ENCODE results near the gene SCYL3.

The SCYL3 gene

DNA sequence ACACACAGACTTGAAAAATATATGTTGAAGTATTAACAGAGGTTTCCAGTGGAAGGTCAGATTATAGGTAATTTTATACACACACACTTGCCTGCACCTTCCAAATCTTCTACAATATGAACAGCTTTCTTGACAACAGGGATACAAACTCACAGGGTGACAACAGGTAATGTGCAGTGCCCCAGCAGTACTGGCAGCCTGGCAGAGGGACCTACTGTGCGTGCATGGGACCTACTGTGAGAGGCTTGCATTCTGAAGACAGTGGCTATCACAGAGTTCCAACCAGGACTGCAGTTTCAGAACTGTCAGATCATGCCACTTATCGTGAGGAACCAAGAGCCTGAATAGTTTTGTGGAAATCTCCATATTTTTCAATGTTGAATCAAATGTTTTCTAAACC, 3.8 kb downstream of the SCYL3 start:
- Histone ChIP-seq H3K4me1 (ENCODE audit: control insufficient read depth in 5 of 5, insufficient read depth in 5 of 5, low read length in 5 of 5) (peaks cover 0 to 33% (median 32%) of the 10 kb centered on the region in 5 donors), H3K4me3 (ENCODE audit: low read depth in 1 of 5, low read length in 5 of 5) (no peak overlapping the region), H3K36me3 (ENCODE audit: control insufficient read depth in 5 of 5, insufficient read depth in 5 of 5, low read length in 5 of 5) (peaks cover 11 to 32% (median 25%) of the 10 kb centered on the region in 5 donors), H3K27me3 (ENCODE audit: control insufficient read depth in 5 of 5, insufficient read depth in 4 of 5, low read length in 5 of 5) (no peaks in the 10 kb centered on the region), H3K27ac (ENCODE audit: low read depth, low read length) (no peak overlapping the region), H3K9ac (ENCODE audit: low read length in 5 of 5) (no peak overlapping the region), H3K9me3 (ENCODE audit: control insufficient read depth in 5 of 5, low read length in 5 of 5) (no peaks in the 10 kb centered on the region)

DNA sequence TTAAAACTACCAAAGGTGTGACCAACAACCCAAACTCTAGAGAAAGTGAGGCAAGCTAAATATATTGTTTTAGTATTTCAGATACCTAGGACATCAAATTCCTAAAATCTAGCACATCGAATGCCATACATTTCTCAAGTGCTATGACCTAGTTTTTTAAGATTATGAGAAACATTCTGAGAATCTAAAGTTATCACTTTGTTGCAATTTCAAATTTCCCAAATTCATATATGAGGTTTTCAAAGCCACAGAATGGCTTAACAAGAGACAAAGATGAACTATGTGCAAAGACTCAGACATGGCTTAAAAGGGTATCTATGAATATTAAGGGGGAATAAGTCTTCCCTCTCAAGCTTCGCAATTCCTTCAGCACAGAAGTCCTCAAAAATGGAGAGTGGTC, 6.8 kb downstream of the SCYL3 start:
- Histone ChIP-seq H3K4me3 (ENCODE audit: low read depth in 1 of 5, low read length in 5 of 5) (no peak overlapping the region), H3K27ac (ENCODE audit: low read depth, low read length) (no peak overlapping the region), H3K9ac (ENCODE audit: low read length in 5 of 5) (no peak overlapping the region), H3K27me3 (ENCODE audit: control insufficient read depth in 5 of 5, insufficient read depth in 4 of 5, low read length in 5 of 5) (no peaks in the 10 kb centered on the region), H3K36me3 (ENCODE audit: control insufficient read depth in 5 of 5, insufficient read depth in 5 of 5, low read length in 5 of 5) (peaks cover 16 to 42% (median 29%) of the 10 kb centered on the region in 5 donors), H3K4me1 (ENCODE audit: control insufficient read depth in 5 of 5, insufficient read depth in 5 of 5, low read length in 5 of 5) (peaks cover 0 to 18% (median 12%) of the 10 kb centered on the region in 5 donors), H3K9me3 (ENCODE audit: control insufficient read depth in 5 of 5, low read length in 5 of 5) (no peaks in the 10 kb centered on the region)

DNA sequence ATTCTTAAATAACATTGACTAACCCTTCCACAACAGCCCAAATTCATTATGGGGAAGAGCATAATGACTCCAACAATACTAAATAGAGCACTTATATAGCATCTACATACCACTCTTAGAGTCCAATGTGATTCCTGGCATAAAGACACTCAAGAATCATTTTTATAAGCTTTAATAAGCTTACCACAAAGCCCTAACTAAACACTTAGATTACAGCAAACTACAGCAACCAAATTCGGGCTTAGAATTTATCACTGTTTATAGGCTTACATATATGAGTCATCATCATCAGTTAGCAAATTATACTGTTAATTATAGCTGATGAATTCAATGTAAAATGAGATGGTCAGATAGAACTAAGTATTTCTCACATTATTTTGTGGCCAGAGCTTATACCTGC, 7.3 kb downstream of the SCYL3 start:
- Histone ChIP-seq H3K9me3 (ENCODE audit: control insufficient read depth in 5 of 5, low read length in 5 of 5) (no peaks in the 10 kb centered on the region), H3K9ac (ENCODE audit: low read length in 5 of 5) (no peak overlapping the region), H3K4me3 (ENCODE audit: low read depth in 1 of 5, low read length in 5 of 5) (no peak overlapping the region), H3K27ac (ENCODE audit: low read depth, low read length) (no peak overlapping the region), H3K36me3 (ENCODE audit: control insufficient read depth in 5 of 5, insufficient read depth in 5 of 5, low read length in 5 of 5) (peaks cover 16 to 46% (median 31%) of the 10 kb centered on the region in 5 donors), H3K27me3 (ENCODE audit: control insufficient read depth in 5 of 5, insufficient read depth in 4 of 5, low read length in 5 of 5) (no peaks in the 10 kb centered on the region), H3K4me1 (ENCODE audit: control insufficient read depth in 5 of 5, insufficient read depth in 5 of 5, low read length in 5 of 5) (peaks cover 0 to 13% (median 7%) of the 10 kb centered on the region in 5 donors)

DNA sequence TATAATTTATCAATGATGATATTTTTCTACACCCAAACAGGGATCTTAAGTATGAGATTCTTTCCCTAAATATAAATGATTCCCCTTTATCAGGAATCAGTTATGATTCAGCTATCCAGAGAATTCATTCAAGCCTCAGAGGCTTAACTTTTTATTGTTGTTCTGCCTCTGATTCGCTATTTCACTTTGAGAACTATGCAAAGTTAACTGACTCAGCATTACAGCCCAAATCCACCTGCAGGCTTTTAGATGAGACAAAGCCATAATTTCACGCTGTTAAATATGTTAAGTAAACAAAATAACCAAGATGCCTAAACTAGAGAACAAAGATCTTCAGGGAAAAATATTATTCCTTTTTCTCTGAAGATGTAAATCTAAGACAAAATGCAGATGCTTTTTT, 8.5 kb downstream of the SCYL3 start:
- Histone ChIP-seq H3K36me3 (ENCODE audit: control insufficient read depth in 5 of 5, insufficient read depth in 5 of 5, low read length in 5 of 5) (peaks cover 16 to 47% (median 32%) of the 10 kb centered on the region in 5 donors), H3K27ac (ENCODE audit: low read depth, low read length) (no peak overlapping the region)

DNA sequence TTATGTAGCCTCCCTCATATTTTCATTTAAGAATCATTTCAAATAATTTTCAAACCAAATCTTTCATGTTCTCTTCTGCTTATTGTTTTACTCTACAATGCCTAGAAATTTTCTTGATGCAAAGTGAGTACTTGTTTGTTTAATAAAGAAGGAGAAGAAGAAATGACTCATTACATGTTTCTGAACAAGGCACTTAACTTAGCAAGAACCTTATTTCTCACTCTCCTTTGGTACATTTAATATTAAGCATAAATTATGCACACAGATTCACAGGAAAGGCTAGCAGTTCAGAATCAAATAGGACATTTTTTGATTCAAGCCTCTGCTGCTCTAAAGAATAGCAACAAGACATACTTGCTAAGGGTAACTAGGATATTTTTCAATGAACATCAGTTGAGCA, 9.1 kb downstream of the SCYL3 start:
- Histone ChIP-seq H3K27ac (ENCODE audit: low read depth, low read length) (no peak overlapping the region), H3K4me3 (ENCODE audit: low read depth in 1 of 5, low read length in 5 of 5) (no peak overlapping the region), H3K27me3 (ENCODE audit: control insufficient read depth in 5 of 5, insufficient read depth in 4 of 5, low read length in 5 of 5) (no peaks in the 10 kb centered on the region), H3K36me3 (ENCODE audit: control insufficient read depth in 5 of 5, insufficient read depth in 5 of 5, low read length in 5 of 5) (peaks cover 16 to 47% (median 32%) of the 10 kb centered on the region in 5 donors), H3K9ac (ENCODE audit: low read length in 5 of 5) (no peak overlapping the region), H3K4me1 (ENCODE audit: control insufficient read depth in 5 of 5, insufficient read depth in 5 of 5, low read length in 5 of 5) (peaks cover 0 to 5% (median 0%) of the 10 kb centered on the region in 5 donors), H3K9me3 (ENCODE audit: control insufficient read depth in 5 of 5, low read length in 5 of 5) (no peaks in the 10 kb centered on the region)

More for the DNA sequence above, 8.5 kb downstream of the SCYL3 start:
- H3K4me3 ChIP-seq (ENCODE audit: low read depth in 1 of 5, low read length in 5 of 5) = no peak overlapping the region
- no peak overlapping the region for H3K9ac ChIP-seq (ENCODE audit: low read length in 5 of 5)
- no peaks in the 10 kb centered on the region for H3K27me3 ChIP-seq (ENCODE audit: control insufficient read depth in 5 of 5, insufficient read depth in 4 of 5, low read length in 5 of 5)
- peaks cover 0 to 5% (median 0%) of the 10 kb centered on the region in 5 donors for H3K4me1 ChIP-seq (ENCODE audit: control insufficient read depth in 5 of 5, insufficient read depth in 5 of 5, low read length in 5 of 5)
- H3K9me3 ChIP-seq (ENCODE audit: control insufficient read depth in 5 of 5, low read length in 5 of 5) = no peaks in the 10 kb centered on the region

DNA sequence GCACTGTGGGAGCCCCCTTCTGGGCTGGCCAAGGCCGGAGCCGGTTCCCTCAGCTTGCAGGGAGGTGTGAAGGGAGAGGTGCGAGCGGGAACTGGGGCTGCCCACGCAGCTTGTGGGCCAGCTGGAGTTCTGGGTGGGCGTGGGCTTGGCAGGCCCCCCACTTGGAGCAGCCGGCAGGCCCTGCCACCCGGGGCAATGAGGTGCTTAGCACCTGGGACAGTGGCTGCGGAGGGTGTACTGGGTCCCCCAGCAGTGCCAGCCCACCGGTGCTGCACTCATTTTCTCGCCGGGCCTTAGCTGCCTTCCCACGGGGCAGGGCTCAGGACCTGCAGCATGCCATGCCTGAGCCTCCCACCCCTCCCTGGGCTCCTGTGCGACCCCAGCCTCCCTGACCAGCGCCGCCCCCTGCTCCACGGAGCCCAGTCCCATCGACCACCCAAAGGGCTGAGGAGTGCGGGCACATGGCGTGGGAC, 11.6 kb downstream of the SCYL3 start:
- Histone ChIP-seq H3K9ac (ENCODE audit: low read length in 5 of 5) (no peak overlapping the region), H3K27me3 (ENCODE audit: control insufficient read depth in 5 of 5, insufficient read depth in 4 of 5, low read length in 5 of 5) (no peaks in the 10 kb centered on the region), H3K36me3 (ENCODE audit: control insufficient read depth in 5 of 5, insufficient read depth in 5 of 5, low read length in 5 of 5) (peaks cover 17 to 53% (median 26%) of the 10 kb centered on the region in 5 donors), H3K4me3 (ENCODE audit: low read depth in 1 of 5, low read length in 5 of 5) (no peak overlapping the region), H3K27ac (ENCODE audit: low read depth, low read length) (no peak overlapping the region), H3K9me3 (ENCODE audit: control insufficient read depth in 5 of 5, low read length in 5 of 5) (no peaks in the 10 kb centered on the region), H3K4me1 (ENCODE audit: control insufficient read depth in 5 of 5, insufficient read depth in 5 of 5, low read length in 5 of 5) (no peaks in the 10 kb centered on the region)

DNA sequence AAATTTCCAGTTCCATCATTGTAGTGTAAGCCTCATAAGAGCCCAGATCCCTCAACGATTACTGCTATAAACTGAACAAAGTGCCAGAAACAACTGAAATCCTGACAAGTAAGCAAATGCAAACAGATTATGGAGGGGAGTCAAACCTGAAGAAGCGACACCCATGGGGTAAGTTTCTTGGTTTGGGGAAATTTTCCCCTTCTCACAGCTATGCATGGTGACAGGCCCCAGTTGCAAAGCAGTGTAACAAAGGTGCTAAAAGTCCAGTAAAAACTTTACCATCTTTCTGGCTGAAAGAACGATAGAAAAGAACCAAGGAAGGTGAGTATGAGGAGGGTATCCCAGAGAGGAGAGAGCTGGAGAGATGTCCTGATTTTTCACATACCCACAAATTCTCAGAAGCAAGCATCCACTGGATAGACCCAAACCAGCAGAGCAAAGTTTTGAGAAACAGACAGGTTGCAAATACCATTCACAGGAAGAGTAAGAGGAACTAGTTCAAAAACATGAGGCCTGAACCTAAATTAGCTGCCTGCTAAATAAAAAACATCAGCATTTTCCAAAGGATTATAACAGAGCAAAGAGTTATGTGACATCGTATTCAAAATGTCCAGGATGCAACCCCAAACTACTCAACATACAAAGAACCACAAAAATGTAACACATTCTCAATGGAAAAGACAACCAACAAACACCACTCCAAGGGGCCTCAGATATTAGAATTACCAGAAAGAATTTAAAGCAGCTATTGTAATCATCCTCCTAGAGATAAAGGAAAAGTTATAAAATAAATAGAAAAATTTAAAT, 14.5 kb downstream of the SCYL3 start:
- Histone ChIP-seq H3K4me1 (ENCODE audit: control insufficient read depth in 5 of 5, insufficient read depth in 5 of 5, low read length in 5 of 5) (no peaks in the 10 kb centered on the region), H3K36me3 (ENCODE audit: control insufficient read depth in 5 of 5, insufficient read depth in 5 of 5, low read length in 5 of 5) (peaks cover 31 to 60% (median 33%) of the 10 kb centered on the region in 5 donors), H3K9me3 (ENCODE audit: control insufficient read depth in 5 of 5, low read length in 5 of 5) (no peaks in the 10 kb centered on the region), H3K27ac (ENCODE audit: low read depth, low read length) (no peak overlapping the region), H3K4me3 (ENCODE audit: low read depth in 1 of 5, low read length in 5 of 5) (no peak overlapping the region), H3K27me3 (ENCODE audit: control insufficient read depth in 5 of 5, insufficient read depth in 4 of 5, low read length in 5 of 5) (no peaks in the 10 kb centered on the region), H3K9ac (ENCODE audit: low read length in 5 of 5) (no peak overlapping the region)

DNA sequence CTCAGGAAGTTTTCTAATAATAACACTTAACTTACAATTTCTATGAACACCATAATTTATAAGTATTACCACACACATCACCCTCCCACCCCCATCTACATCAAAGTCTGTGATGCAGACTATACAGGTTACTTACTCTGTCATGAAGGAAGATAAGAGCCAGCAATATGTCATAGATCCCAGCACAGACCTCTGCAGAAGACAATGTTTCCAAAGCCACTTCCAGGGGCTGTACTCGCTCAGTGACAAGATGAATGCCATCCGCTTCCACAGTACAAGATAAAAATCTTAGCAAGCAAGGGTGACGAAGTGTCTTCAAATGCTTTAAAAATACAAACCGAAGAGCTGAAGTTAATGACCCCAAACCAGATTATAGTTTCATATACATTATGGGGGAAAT, 15.2 kb downstream of the SCYL3 start:
- Histone ChIP-seq H3K36me3 (ENCODE audit: control insufficient read depth in 5 of 5, insufficient read depth in 5 of 5, low read length in 5 of 5) (peaks cover 38 to 66% (median 40%) of the 10 kb centered on the region in 5 donors), H3K9me3 (ENCODE audit: control insufficient read depth in 5 of 5, low read length in 5 of 5) (no peaks in the 10 kb centered on the region), H3K9ac (ENCODE audit: low read length in 5 of 5) (no peak overlapping the region), H3K27me3 (ENCODE audit: control insufficient read depth in 5 of 5, insufficient read depth in 4 of 5, low read length in 5 of 5) (no peaks in the 10 kb centered on the region), H3K4me1 (ENCODE audit: control insufficient read depth in 5 of 5, insufficient read depth in 5 of 5, low read length in 5 of 5) (no peaks in the 10 kb centered on the region), H3K27ac (ENCODE audit: low read depth, low read length) (no peak overlapping the region), H3K4me3 (ENCODE audit: low read depth in 1 of 5, low read length in 5 of 5) (no peak overlapping the region)

DNA sequence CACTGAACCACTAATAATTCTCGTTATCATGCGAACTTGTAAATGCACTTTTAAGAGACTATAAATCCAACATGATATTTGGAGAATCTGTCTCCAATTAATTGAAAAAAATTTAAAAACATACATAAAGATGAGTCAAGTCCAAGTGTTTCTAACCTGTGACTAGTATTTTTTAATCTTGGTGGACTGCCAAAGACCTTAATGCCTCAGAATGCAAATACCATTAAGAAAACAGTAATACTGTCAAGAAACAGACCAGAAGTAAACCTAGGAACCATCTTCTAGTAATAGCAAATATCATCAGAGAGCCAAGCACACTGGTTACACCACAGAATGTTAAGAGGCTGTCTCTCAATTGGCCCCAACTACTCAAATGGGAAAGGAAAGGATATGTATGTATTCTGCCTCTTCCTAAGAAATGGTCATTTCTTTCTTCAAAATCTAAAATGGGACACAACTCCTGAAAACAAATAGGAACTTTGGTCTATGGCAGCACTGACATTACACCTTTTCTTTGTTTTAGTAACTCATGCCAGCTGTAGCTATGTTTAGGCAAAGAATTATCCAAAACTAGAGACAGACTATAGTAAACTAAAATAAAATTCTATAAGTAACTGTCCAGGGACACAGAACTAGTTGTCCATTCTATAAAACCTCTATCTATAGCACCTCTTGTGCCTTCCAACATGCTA, 15.8 kb downstream of the SCYL3 start:
- Histone ChIP-seq H3K9me3 (ENCODE audit: control insufficient read depth in 5 of 5, low read length in 5 of 5) (no peaks in the 10 kb centered on the region), H3K4me3 (ENCODE audit: low read depth in 1 of 5, low read length in 5 of 5) (no peak overlapping the region), H3K9ac (ENCODE audit: low read length in 5 of 5) (peak overlapping the region in 1 of 5 donors; percentile 11), H3K27ac (ENCODE audit: low read depth, low read length) (no peak overlapping the region), H3K4me1 (ENCODE audit: control insufficient read depth in 5 of 5, insufficient read depth in 5 of 5, low read length in 5 of 5) (no peaks in the 10 kb centered on the region), H3K27me3 (ENCODE audit: control insufficient read depth in 5 of 5, insufficient read depth in 4 of 5, low read length in 5 of 5) (no peaks in the 10 kb centered on the region), H3K36me3 (ENCODE audit: control insufficient read depth in 5 of 5, insufficient read depth in 5 of 5, low read length in 5 of 5) (peaks cover 42 to 67% (median 45%) of the 10 kb centered on the region in 5 donors)

DNA sequence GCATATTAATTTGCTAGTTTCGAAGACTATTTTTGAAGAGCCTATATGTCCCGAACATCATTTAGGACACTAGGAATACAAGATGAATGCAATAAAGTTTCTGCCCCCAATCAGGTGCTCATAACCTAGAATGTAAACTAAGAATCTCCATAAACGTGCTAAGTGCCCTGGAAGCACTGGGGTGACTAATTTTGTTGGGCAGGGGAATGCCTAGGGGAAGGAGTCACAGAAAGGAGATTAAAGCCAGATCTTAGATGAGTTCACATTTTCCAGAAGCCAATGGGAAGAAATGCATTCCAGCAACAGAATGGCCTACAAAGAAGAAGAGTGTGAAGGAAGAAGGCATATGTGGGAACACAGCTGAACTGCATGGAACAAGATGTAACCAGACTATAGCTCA, 19.5 kb downstream of the SCYL3 start:
- Histone ChIP-seq H3K9me3 (ENCODE audit: control insufficient read depth in 5 of 5, low read length in 5 of 5) (no peaks in the 10 kb centered on the region), H3K27me3 (ENCODE audit: control insufficient read depth in 5 of 5, insufficient read depth in 4 of 5, low read length in 5 of 5) (no peaks in the 10 kb centered on the region), H3K4me3 (ENCODE audit: low read depth in 1 of 5, low read length in 5 of 5) (no peak overlapping the region), H3K36me3 (ENCODE audit: control insufficient read depth in 5 of 5, insufficient read depth in 5 of 5, low read length in 5 of 5) (peaks cover 55 to 89% (median 68%) of the 10 kb centered on the region in 5 donors), H3K4me1 (ENCODE audit: control insufficient read depth in 5 of 5, insufficient read depth in 5 of 5, low read length in 5 of 5) (no peaks in the 10 kb centered on the region), H3K27ac (ENCODE audit: low read depth, low read length) (no peak overlapping the region), H3K9ac (ENCODE audit: low read length in 5 of 5) (no peak overlapping the region)
